Stimulated activated naive CD8-positive, alpha-beta T cell treated with anti-CD3 and anti-CD28 coated beads, Interleukin-15, amount 100 ng/mL, for 72 hours (primary cell): ENCODE data around the gene CYTL1.
A peak's percentile ranks its signal among the peaks of the same experiment; 100 is the strongest.

ENCODE experiments used
- ATAC-seq: fragments of 150-1000 bp; cut with Tn5 transposase; 2 replicates; pipeline ENCODE4 v1.10.0; 2021; ENCODE audit warnings: mild to moderate bottlenecking, moderate library complexity
- DNase-seq, 2 donors: peaks; one replicate each; pipeline ENCODE4 v3.0.0; 2021 to 2022
- H3K27ac Mint-ChIP-seq, 2 donors: one replicate each; pipeline ENCODE4 v1.8.0; 2022; ENCODE audit warnings: mild to moderate bottlenecking in 2 of 2, mixed read lengths in 2 of 2, moderate library complexity in 2 of 2
- H3K27me3 Mint-ChIP-seq: one replicate; pipeline ENCODE4 v1.8.0; 2022; ENCODE audit warnings: mixed read lengths
- H3K4me1 Mint-ChIP-seq: one replicate; pipeline ENCODE4 v1.8.0; 2022; ENCODE audit warnings: mild to moderate bottlenecking, mixed read lengths
- H3K4me3 Mint-ChIP-seq, 2 donors: one replicate each; pipeline ENCODE4 v1.8.0; 2022; ENCODE audit warnings: mild to moderate bottlenecking in 2 of 2, mixed read lengths in 2 of 2, moderate library complexity in 1 of 2
- H3K9me3 Mint-ChIP-seq, 2 donors: one replicate each; pipeline ENCODE4 v1.8.0; 2022; ENCODE audit warnings: mixed read lengths in 2 of 2

CYTL1 gene

GRCh38 chr4:4994312-4995097 lies 24.8 kb downstream of the CYTL1 start:
- Mint-ChIP-seq H3K9me3 (no peaks in the 10 kb centered on the region), H3K4me1 (no peaks in the 10 kb centered on the region), H3K4me3 (no peak overlapping the region), H3K27ac (no peak overlapping the region), H3K27me3 (peaks cover 25% of the 10 kb centered on the region)
- ATAC-seq (no peak), DNase-seq (no peak)

DNA sequence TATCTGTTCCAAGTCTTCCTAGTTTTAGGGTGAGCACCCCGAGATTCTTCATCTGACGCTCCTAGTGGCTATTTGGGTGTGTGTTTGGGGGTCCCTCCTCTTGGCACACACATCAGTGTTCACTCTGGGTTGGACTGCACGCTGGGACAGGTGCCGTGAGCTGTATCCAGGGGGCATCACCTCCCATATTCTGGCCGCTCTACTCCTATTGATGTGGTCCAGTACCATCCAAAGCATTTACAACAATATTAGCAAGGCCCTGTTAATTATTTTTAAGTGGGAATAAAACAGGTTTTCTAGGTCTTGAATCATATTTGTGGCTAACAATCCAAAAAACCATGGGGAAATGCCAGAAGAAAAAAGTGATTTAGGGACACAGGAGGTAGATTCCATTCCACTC lies 26.4 kb downstream of the CYTL1 start:
- ATAC-seq: no peak
- no peak for DNase-seq
- H3K4me3 Mint-ChIP-seq: no peak overlapping the region
- no peaks in the 10 kb centered on the region for H3K4me1 Mint-ChIP-seq
- no peaks in the 10 kb centered on the region for H3K9me3 Mint-ChIP-seq
- H3K27ac Mint-ChIP-seq: no peak overlapping the region
- H3K27me3 Mint-ChIP-seq: peaks cover 25% of the 10 kb centered on the region

DNA sequence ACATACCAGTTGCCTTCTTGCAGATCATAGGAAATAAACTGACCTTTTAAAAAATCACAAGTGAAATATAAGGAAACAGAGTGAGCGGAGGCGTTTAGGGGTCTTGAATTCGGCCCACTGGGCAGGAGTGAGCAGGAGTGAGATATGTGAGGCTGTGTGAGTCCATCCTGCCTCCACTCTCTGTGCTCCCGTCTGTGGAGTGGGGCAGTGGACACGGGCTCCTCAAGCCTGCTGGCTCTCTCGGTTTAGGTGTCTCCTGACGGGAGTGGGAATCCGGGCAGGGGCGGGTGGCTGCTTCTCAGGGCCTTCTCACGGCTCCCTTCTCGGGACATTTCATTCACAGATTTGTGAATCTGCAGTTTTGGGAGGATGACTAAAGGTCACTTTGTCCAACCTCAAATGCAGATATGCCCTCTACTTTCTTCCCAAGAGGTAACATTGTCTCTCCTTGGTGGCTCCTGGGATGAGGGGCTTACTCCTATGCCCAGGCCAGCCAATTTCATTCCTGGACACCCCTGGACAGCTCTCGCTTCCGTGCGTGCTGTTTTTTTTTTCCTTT lies 27.6 kb downstream of the CYTL1 start:
- H3K4me1 Mint-ChIP-seq: no peaks in the 10 kb centered on the region
- H3K9me3 Mint-ChIP-seq: no peaks in the 10 kb centered on the region
- no peak overlapping the region for H3K27ac Mint-ChIP-seq
- peaks cover 25% of the 10 kb centered on the region for H3K27me3 Mint-ChIP-seq
- no peak for ATAC-seq
- DNase-seq: no peak
- H3K4me3 Mint-ChIP-seq: no peak overlapping the region

- Mint-ChIP-seq H3K27ac (no peak overlapping the region), H3K27me3 (peaks cover 18% of the 10 kb centered on the region), H3K4me1 (no peaks in the 10 kb centered on the region), H3K4me3 (no peak overlapping the region), H3K9me3 (no peaks in the 10 kb centered on the region)
- ATAC-seq (no peak), DNase-seq (no peak)
Observed at GRCh38 chr4:4990857-4991540, 28.3 kb downstream of the CYTL1 start.

- ATAC-seq: no peak
- peaks cover 16% of the 10 kb centered on the region for H3K27me3 Mint-ChIP-seq
- DNase-seq: no peak
- H3K4me1 Mint-ChIP-seq: no peaks in the 10 kb centered on the region
- no peak overlapping the region for H3K4me3 Mint-ChIP-seq
- no peaks in the 10 kb centered on the region for H3K9me3 Mint-ChIP-seq
- no peak overlapping the region for H3K27ac Mint-ChIP-seq
Observed at GRCh38 chr4:4990329-4990728, 28.9 kb downstream of the CYTL1 start.

DNA sequence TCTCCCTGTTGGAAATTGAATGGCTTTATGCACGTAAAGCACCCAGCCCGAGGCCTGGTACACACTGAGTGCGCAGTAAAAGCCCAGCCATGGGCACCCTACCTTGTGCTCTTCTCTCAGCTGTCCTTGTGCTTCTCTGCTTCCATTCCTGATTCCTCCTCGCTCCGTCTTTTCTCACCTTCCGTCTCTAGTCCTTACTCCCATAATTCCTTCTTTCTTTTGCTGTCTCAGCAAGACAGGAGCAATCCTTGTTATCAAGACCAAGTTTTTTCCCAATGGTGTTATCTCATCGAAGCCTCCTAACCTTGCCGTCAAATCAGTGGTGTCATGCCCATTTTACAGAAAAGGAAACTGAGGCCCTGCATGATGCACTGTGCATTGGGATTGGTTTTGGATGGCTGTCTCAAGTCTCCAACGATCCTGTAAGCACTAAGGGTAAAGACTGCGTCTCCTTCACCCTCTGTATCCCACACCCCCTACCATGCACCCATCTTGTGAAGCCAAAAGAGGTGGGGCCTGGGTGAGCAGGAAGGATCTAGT lies 30.1 kb downstream of the CYTL1 start:
- peaks cover 4% of the 10 kb centered on the region for H3K27me3 Mint-ChIP-seq
- no peak overlapping the region for H3K4me3 Mint-ChIP-seq
- DNase-seq: no peak
- peak overlapping the region in 1 of 2 donors; percentile 53 for H3K27ac Mint-ChIP-seq
- no peaks in the 10 kb centered on the region for H3K4me1 Mint-ChIP-seq
- ATAC-seq: no peak
- H3K9me3 Mint-ChIP-seq: no peaks in the 10 kb centered on the region

GRCh38 chr4:4987656-4988055 lies 31.6 kb downstream of the CYTL1 start:
- no peak overlapping the region for H3K27ac Mint-ChIP-seq
- H3K4me1 Mint-ChIP-seq: no peaks in the 10 kb centered on the region
- DNase-seq: no peak
- H3K4me3 Mint-ChIP-seq: no peak overlapping the region
- H3K9me3 Mint-ChIP-seq: no peaks in the 10 kb centered on the region
- peaks cover 7% of the 10 kb centered on the region for H3K27me3 Mint-ChIP-seq
- no peak for ATAC-seq

GRCh38 chr4:4986841-4987240 lies 32.4 kb downstream of the CYTL1 start:
- H3K27ac Mint-ChIP-seq: peak overlapping the region in 1 of 2 donors; percentile 74
- ATAC-seq (no peak), DNase-seq (no peak)
- H3K4me1 Mint-ChIP-seq: no peaks in the 10 kb centered on the region
- H3K9me3 Mint-ChIP-seq: peaks cover 0 to 4% of the 10 kb centered on the region in 2 donors
- no peak overlapping the region for H3K4me3 Mint-ChIP-seq
- H3K27me3 Mint-ChIP-seq: peaks cover 14% of the 10 kb centered on the region

DNA sequence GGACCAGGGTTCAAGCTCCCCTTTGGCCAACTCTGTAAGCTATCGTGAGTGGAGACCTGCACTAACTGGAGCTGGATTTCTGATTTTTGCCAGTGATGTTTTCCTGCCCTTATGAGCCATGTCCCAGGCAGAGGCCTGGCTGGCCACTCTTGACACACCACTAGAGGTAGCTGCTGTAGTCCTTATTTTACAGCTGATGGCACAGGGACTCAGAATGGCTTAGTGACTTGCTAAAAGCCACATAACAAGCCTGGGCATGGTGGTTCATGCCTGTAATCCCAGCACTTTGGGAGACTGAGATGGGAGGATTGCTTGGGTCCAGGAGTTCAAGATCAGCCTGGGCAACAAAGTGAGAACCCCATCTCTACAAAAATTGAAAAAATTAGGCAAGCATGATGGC lies 33.4 kb downstream of the CYTL1 start:
- ATAC-seq: no peak
- Mint-ChIP-seq H3K27me3 (peaks cover 14% of the 10 kb centered on the region), H3K4me1 (no peaks in the 10 kb centered on the region), H3K9me3 (peaks cover 0 to 4% of the 10 kb centered on the region in 2 donors), H3K4me3 (no peak overlapping the region), H3K27ac (peak overlapping the region in 1 of 2 donors; percentile 48)
- DNase-seq: no peak

- no peaks in the 10 kb centered on the region for H3K4me1 Mint-ChIP-seq
- no peak for DNase-seq
- H3K9me3 Mint-ChIP-seq: peaks cover 0 to 4% of the 10 kb centered on the region in 2 donors
- peaks cover 14% of the 10 kb centered on the region for H3K27me3 Mint-ChIP-seq
- no peak for ATAC-seq
- H3K4me3 Mint-ChIP-seq: no peak overlapping the region
- no peak overlapping the region for H3K27ac Mint-ChIP-seq
Observed at GRCh38 chr4:4985036-4985435, 34.2 kb downstream of the CYTL1 start.

- H3K4me1 Mint-ChIP-seq: no peaks in the 10 kb centered on the region
- peaks cover 14% of the 10 kb centered on the region for H3K27me3 Mint-ChIP-seq
- DNase-seq: no peak
- H3K27ac Mint-ChIP-seq: no peak overlapping the region
- H3K4me3 Mint-ChIP-seq: no peak overlapping the region
- no peak for ATAC-seq
- peaks cover 0 to 10% of the 10 kb centered on the region in 2 donors for H3K9me3 Mint-ChIP-seq
Observed at GRCh38 chr4:4984186-4984585, 35.1 kb downstream of the CYTL1 start.

DNA sequence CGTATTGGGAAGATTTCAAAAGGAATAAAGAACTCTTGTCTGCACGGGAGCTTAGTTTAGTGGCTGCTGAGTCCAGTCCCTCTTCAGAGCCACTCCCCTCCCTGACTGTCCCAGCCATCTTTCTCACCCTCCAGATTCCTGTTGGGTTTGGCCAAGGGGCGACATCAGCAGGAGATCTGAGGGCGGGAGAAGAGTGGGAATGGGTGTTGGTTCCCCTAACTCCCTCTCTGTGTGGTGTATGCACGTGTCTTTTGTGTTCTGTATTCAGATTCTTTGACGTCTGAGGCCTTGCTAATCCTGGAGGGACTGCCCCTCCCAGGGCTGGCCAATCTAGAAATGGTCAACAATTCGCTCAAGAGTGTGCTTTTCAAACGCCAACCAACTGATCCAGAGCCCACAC lies 37.4 kb downstream of the CYTL1 start:
- Mint-ChIP-seq H3K27ac (no peak overlapping the region), H3K4me3 (no peak overlapping the region), H3K9me3 (peaks cover 2 to 19% of the 10 kb centered on the region in 2 donors), H3K4me1 (no peaks in the 10 kb centered on the region), H3K27me3 (peaks cover 14% of the 10 kb centered on the region)
- DNase-seq (no peak), ATAC-seq (no peak)

- ATAC-seq (no peak), DNase-seq (no peak)
- H3K4me3 Mint-ChIP-seq: no peak overlapping the region
- H3K27me3 Mint-ChIP-seq: peaks cover 14% of the 10 kb centered on the region
- H3K9me3 Mint-ChIP-seq: peaks cover 4 to 19% of the 10 kb centered on the region in 2 donors
- no peak overlapping the region for H3K27ac Mint-ChIP-seq
- H3K4me1 Mint-ChIP-seq: no peaks in the 10 kb centered on the region
Observed at GRCh38 chr4:4981427-4981826, 37.8 kb downstream of the CYTL1 start.

DNA sequence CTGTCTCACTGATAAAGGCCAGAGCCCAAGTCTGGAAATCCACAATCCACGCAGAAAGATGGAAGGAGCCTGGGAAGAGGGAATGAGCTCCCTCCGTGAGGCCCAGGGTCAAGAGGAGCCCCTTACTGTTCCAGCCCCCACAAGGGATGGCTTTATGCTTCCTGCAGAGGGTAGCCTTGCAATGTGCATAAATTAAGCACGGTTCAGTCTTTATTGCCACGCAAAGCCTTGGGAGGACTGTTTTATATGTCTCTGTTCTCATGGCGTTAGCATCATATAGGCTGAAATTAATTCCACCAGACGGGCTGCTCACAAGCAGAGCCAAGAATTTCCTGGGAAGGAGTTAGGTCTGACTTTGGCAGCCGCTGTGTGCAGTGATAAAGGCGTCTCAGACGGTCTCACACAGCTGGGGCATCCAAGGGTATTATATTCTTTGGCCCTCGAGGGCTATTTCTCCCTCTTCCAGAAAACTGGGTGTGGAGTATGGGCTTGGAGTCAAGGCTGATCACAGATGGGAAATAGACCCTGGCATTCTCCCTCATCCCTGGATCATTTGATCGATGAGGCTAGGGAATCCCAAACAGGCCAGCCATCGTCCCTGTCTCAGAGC lies 38.5 kb downstream of the CYTL1 start:
- no peak for ATAC-seq
- no peak overlapping the region for H3K4me3 Mint-ChIP-seq

GRCh38 chr4:4979971-4980370 lies 39.3 kb downstream of the CYTL1 start:
- H3K4me3 Mint-ChIP-seq: no peak overlapping the region
- ATAC-seq (no peak), DNase-seq (no peak)
- H3K9me3 Mint-ChIP-seq: peaks cover 4 to 30% of the 10 kb centered on the region in 2 donors
- no peaks in the 10 kb centered on the region for H3K4me1 Mint-ChIP-seq
- peaks cover 14% of the 10 kb centered on the region for H3K27me3 Mint-ChIP-seq
- H3K27ac Mint-ChIP-seq: no peak overlapping the region

More for the DNA sequence above, 38.5 kb downstream of the CYTL1 start:
- DNase-seq: no peak
- no peak overlapping the region for H3K27ac Mint-ChIP-seq
- no peaks in the 10 kb centered on the region for H3K4me1 Mint-ChIP-seq
- H3K9me3 Mint-ChIP-seq: peaks cover 4 to 22% of the 10 kb centered on the region in 2 donors
- H3K27me3 Mint-ChIP-seq: peaks cover 14% of the 10 kb centered on the region
